ENCODE data around the gene COX19. TPM values are rescaled to one million over a fixed set of nuclear protein-coding genes. Genes with fewer than 3 reads are reported as not detected.

Gene COX19
- total RNA-seq, 1 experiment from 2014 or later: 12.3 TPM

GRCh38 chr7:985127-985416, 9.7 kb upstream of the COX19 start:
- H3K4me3 Mint-ChIP-seq: no peak overlapping the region
- no peaks in the 10 kb centered on the region for H3K79me2 ChIP-seq (ENCODE audit: insufficient read depth, low read length)

More at GRCh38 chr7:985127-985416, 9.7 kb upstream of the COX19 start:
- no peaks in the 10 kb centered on the region for H3K27me3 ChIP-seq (ENCODE audit: insufficient read depth, low read length)
- no peak overlapping the region for H3K56ac ChIP-seq (ENCODE audit: insufficient read length, low read depth, low read length)
- no peak overlapping the region for H2BK20ac ChIP-seq (ENCODE audit: low read depth, low read length, poor library complexity, severe bottlenecking)
- H4K8ac ChIP-seq (replicated peaks; ENCODE audit: insufficient read length, low read depth, low read length): no peak overlapping the region
- no peak overlapping the region for H3K9ac ChIP-seq (ENCODE audit: extremely low read depth, insufficient read length, low read length)
- H2AK5ac ChIP-seq (ENCODE audit: insufficient read length, low read length): no peak overlapping the region
- no peak overlapping the region for H3K4ac ChIP-seq (ENCODE audit: low read depth, low read length)
- no peak overlapping the region for H2BK120ac ChIP-seq (ENCODE audit: low read depth, low read length, poor library complexity, severe bottlenecking)
- no peaks in the 10 kb centered on the region for H3K9me3 ChIP-seq (ENCODE audit: control insufficient read depth, low read depth, low read length)
- H3T11ph ChIP-seq (ENCODE audit: low read length): no peak overlapping the region
- H2BK12ac ChIP-seq (ENCODE audit: insufficient read length, low read depth, low read length): no peak overlapping the region
- no peak overlapping the region; a peak in 1 of 7 replicates for H3K27ac Mint-ChIP-seq
- H3K4me1 Mint-ChIP-seq: peaks cover 2 to 3% of the 10 kb centered on the region in 2 experiments; a peak in 2 of 4 replicates
- no peak overlapping the region for H3K4me2 ChIP-seq (ENCODE audit: insufficient read depth, insufficient read length, low read length)
- no peak overlapping the region for H4K91ac ChIP-seq (ENCODE audit: insufficient read length, low read depth, low read length)
- no peaks in the 10 kb centered on the region for H3K9me3 Mint-ChIP-seq
- no peak overlapping the region for H3K27ac ChIP-seq (ENCODE audit: insufficient read length, low read depth, low read length)
- DNase-seq: no peak
- H3K36me3 Mint-ChIP-seq (ENCODE audit: insufficient read depth in 1 of 3, low read depth in 3 of 3): no peaks in the 10 kb centered on the region
- no peaks in the 10 kb centered on the region for H3K79me1 ChIP-seq (ENCODE audit: insufficient read depth, low read depth, low read length, poor library complexity, severe bottlenecking)
- H3K14ac ChIP-seq (ENCODE audit: insufficient read depth, low read length): no peak overlapping the region
- no peak overlapping the region for H4K5ac ChIP-seq (ENCODE audit: insufficient read length, low read depth, low read length)
- H2BK5ac ChIP-seq (ENCODE audit: insufficient read length, low read length): no peak overlapping the region
- peaks cover 3% of the 10 kb centered on the region; the same call in 1 of the 2 replicates for H3K27me3 Mint-ChIP-seq (ENCODE audit: low read depth)
- H4K20me1 ChIP-seq (ENCODE audit: control insufficient read depth, insufficient read depth, insufficient read length): no peaks in the 10 kb centered on the region
- TF ChIP-seq CTCF (conservative IDR thresholded peaks at IDR 0.05): no peak
- no peak overlapping the region for H3K18ac ChIP-seq (ENCODE audit: insufficient read length, low read depth, low read length)
- H3K23me2 ChIP-seq (ENCODE audit: insufficient read length, low read depth, low read length, poor library complexity, severe bottlenecking): no peaks in the 10 kb centered on the region
- H3K4me1 ChIP-seq (ENCODE audit: insufficient read depth, low read length): no peaks in the 10 kb centered on the region
- H3K23ac ChIP-seq (ENCODE audit: insufficient read length, low read depth, low read length): no peak overlapping the region
- no peak overlapping the region for H2BK15ac ChIP-seq (ENCODE audit: low read depth, low read length)
- WGBS (ENCODE audit: extremely low coverage, insufficient read length, low lambda C conversion rate): no CpG with 5 or more reads among the region's 16 CpGs
- H2AFZ ChIP-seq (ENCODE audit: low read length): no peak overlapping the region

Measured in H9 (cell line).